WTC11 (cell line): Measurements from ENCODE around the gene ZNF264. TPM values are rescaled to one million over a fixed set of nuclear protein-coding genes. Genes with fewer than 3 reads are reported as not detected.

Source experiments
- ATAC-seq: fragments of 200-7000 bp; cut with Tn5 transposase; 2 replicates; pipeline ENCODE4 v1.10.0; 2021; ENCODE audit warnings: mild to moderate bottlenecking, moderate library complexity
- CTCF ChIA-PET: fragments of 300-600 bp; sonication (Branson Sonifier 250); formaldehyde crosslinking; loops from one replicate; lab custom pipeline; 2021; ENCODE audit warnings: antibody characterized with exemption; lab: Charles Lee
- POLR2A ChIA-PET: fragments of 350-600 bp; sonication (Branson Sonifier 250); formaldehyde crosslinking; loops from one replicate; lab custom pipeline; 2021; ENCODE audit warnings: antibody characterized with exemption; lab: Charles Lee
- DNase-seq: peaks from one replicate; pipeline ENCODE4 v3.0.0; 2021; ENCODE audit warnings: low spot score
- H3K27ac Mint-ChIP-seq: 2 replicates; pipeline ENCODE4 v1.8.0; 2021; ENCODE audit warnings: mixed read lengths
- H3K27me3 Mint-ChIP-seq: 2 replicates; pipeline ENCODE4 v1.8.0; 2021; ENCODE audit warnings: low read depth, mild to moderate bottlenecking, moderate library complexity, mixed read lengths
- H3K36me3 Mint-ChIP-seq: 2 replicates; pipeline ENCODE4 v1.8.0; 2021; ENCODE audit warnings: mixed read lengths
- H3K4me1 Mint-ChIP-seq: 2 replicates; pipeline ENCODE4 v1.8.0; 2022; ENCODE audit warnings: mixed read lengths
- H3K4me3 Mint-ChIP-seq: 2 replicates; pipeline ENCODE4 v1.8.0; 2021; ENCODE audit warnings: mild to moderate bottlenecking, moderate library complexity, mixed read lengths
- H3K9me3 Mint-ChIP-seq: 2 replicates; pipeline ENCODE4 v1.8.0; 2021; ENCODE audit warnings: mixed read lengths
- CBFB ChIP-seq: sonication (generic); formaldehyde crosslinking; IDR thresholded peaks from 2 replicates; pipeline ENCODE4 v1.8.1; 2022; ENCODE audit warnings: mild to moderate bottlenecking, low read depth, missing genetic modification reagents
- CDX4 ChIP-seq: fragments of 250-450 bp; sonication (Bioruptor Pico); IDR thresholded peaks from 2 replicates; pipeline ENCODE4 v1.9.0; 2021; ENCODE audit warnings: moderate library complexity, mild to moderate bottlenecking, inconsistent platforms, borderline replicate concordance
- CREM ChIP-seq: sonication (generic); formaldehyde crosslinking; IDR thresholded peaks from 2 replicates; pipeline ENCODE4 v1.8.1; 2022; ENCODE audit warnings: mild to moderate bottlenecking, missing genetic modification reagents, moderate library complexity
- FOXK1 ChIP-seq: sonication (generic); formaldehyde crosslinking; IDR thresholded peaks from 2 replicates; pipeline ENCODE4 v1.8.0; 2022; ENCODE audit warnings: mild to moderate bottlenecking, moderate library complexity, missing genetic modification reagents
- GABPB1 ChIP-seq: sonication (generic); formaldehyde crosslinking; IDR thresholded peaks from 2 replicates; pipeline ENCODE4 v1.8.1; 2023; ENCODE audit warnings: mild to moderate bottlenecking, missing genetic modification reagents
- MLX ChIP-seq: sonication (generic); formaldehyde crosslinking; IDR thresholded peaks from 2 replicates; pipeline ENCODE4 v1.8.1; 2023; ENCODE audit warnings: mild to moderate bottlenecking, missing genetic modification reagents, moderate library complexity
- MYBL2 ChIP-seq: sonication (generic); formaldehyde crosslinking; IDR thresholded peaks from 2 replicates; pipeline ENCODE4 v1.8.1; 2023; ENCODE audit warnings: mild to moderate bottlenecking, moderate library complexity, missing genetic modification reagents
- NFE2L1 ChIP-seq: sonication (generic); formaldehyde crosslinking; IDR thresholded peaks from 2 replicates; pipeline ENCODE4 v1.8.1; 2023; ENCODE audit warnings: missing genetic modification reagents
- NFYB ChIP-seq: sonication (generic); formaldehyde crosslinking; conservative IDR thresholded peaks from 2 replicates; pipeline ENCODE4 v1.8.0; 2022; ENCODE audit warnings: low read depth, missing genetic modification reagents
- SMAD3 ChIP-seq: sonication (generic); formaldehyde crosslinking; IDR thresholded peaks from 2 replicates; pipeline ENCODE4 v1.8.0; 2022; ENCODE audit warnings: missing genetic modification reagents, mild to moderate bottlenecking, borderline replicate concordance
- SOX15 ChIP-seq: fragments of 250-450 bp; sonication (Bioruptor Pico); IDR thresholded peaks from 2 replicates; pipeline ENCODE4 v1.9.0; 2021; ENCODE audit warnings: mild to moderate bottlenecking
- TEAD4 ChIP-seq: sonication (generic); formaldehyde crosslinking; IDR thresholded peaks from 2 replicates; pipeline ENCODE4 v1.8.0; 2022; ENCODE audit warnings: mild to moderate bottlenecking, missing genetic modification reagents
- ZBTB43 ChIP-seq: sonication (generic); formaldehyde crosslinking; IDR thresholded peaks from 2 replicates; pipeline ENCODE4 v1.8.1; 2023; ENCODE audit warnings: mild to moderate bottlenecking, missing genetic modification reagents
- ZNF532 ChIP-seq: fragments of 250-450 bp; sonication (Bioruptor Pico); IDR thresholded peaks from 2 replicates; pipeline ENCODE4 v1.9.0; 2021; ENCODE audit warnings: mild to moderate bottlenecking, borderline replicate concordance
- total RNA-seq: library from RNA; stranded (reverse); gene quantifications from 3 replicates; pipeline ENCODE4 v1.2.3, GENCODE V29; 2021
- TF ChIP-seq, protein P1 (sequence below): sonication (generic); formaldehyde crosslinking; IDR thresholded peaks from 2 replicates; pipeline ENCODE4 v1.8.0; 2023; ENCODE audit warnings: missing genetic modification reagents
- TF ChIP-seq, protein P2 (sequence below): fragments of 250-450 bp; sonication (Bioruptor Pico); IDR thresholded peaks from 2 replicates; pipeline ENCODE4 v1.9.0; 2021; ENCODE audit warnings: mild to moderate bottlenecking
- TF ChIP-seq, protein P3 (sequence below): sonication (generic); formaldehyde crosslinking; IDR thresholded peaks from 2 replicates; pipeline ENCODE4 v1.8.0; 2022; ENCODE audit warnings: mild to moderate bottlenecking, missing genetic modification reagents
- TF ChIP-seq, protein P4 (sequence below): sonication (generic); formaldehyde crosslinking; IDR thresholded peaks from 2 replicates; pipeline ENCODE4 v1.8.1; 2022; ENCODE audit warnings: mild to moderate bottlenecking, moderate library complexity, missing genetic modification reagents
- TF ChIP-seq, protein P5 (sequence below): sonication (generic); formaldehyde crosslinking; conservative IDR thresholded peaks from 2 replicates; pipeline ENCODE4 v1.8.1; 2022; ENCODE audit warnings: mild to moderate bottlenecking, missing genetic modification reagents
- TF ChIP-seq, protein P6 (sequence below): sonication (generic); formaldehyde crosslinking; conservative IDR thresholded peaks from 2 replicates; pipeline ENCODE4 v1.8.1; 2023; ENCODE audit warnings: mild to moderate bottlenecking, low read depth, missing genetic modification reagents, moderate library complexity
- TF ChIP-seq, protein P7 (sequence below): sonication (generic); formaldehyde crosslinking; IDR thresholded peaks from 2 replicates; pipeline ENCODE4 v1.8.1; 2023; ENCODE audit warnings: mild to moderate bottlenecking, missing genetic modification reagents

ZNF264 gene
- total RNA-seq, 1 experiment from 2014 or later = 27.0 TPM

DNA sequence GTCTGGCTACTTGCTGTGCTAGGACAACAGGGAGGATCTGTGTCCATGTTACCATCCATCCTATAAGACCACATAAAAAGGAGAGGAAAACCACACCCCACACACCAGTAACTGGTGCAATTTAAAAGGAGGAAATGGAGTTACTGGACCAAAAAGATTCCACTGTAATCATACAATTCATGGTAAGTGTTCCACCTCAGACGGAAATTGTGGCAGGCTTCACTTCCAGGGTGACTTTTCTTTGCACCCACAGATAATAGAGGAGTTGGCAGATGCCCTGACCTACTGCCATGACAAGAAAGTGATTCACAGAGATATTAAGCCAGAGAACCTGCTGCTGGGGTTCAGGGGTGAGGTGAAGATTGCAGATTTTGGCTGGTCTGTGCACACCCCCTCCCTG lies 41.9 kb downstream of the ZNF264 start (continued):
- TF ChIP-seq, protein P1, sequence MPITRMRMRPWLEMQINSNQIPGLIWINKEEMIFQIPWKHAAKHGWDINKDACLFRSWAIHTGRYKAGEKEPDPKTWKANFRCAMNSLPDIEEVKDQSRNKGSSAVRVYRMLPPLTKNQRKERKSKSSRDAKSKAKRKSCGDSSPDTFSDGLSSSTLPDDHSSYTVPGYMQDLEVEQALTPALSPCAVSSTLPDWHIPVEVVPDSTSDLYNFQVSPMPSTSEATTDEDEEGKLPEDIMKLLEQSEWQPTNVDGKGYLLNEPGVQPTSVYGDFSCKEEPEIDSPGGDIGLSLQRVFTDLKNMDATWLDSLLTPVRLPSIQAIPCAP = no peak
- TF ChIP-seq CREM (CRISPR knock-in tag) (no peak), NFYB (CRISPR knock-in tag) (no peak), SOX15 (CRISPR knock-in tag) (no peak), ZNF532 (CRISPR knock-in tag) (no peak), NFE2L1 (no peak), MLX (CRISPR knock-in tag) (no peak), CDX4 (no peak), MYBL2 (CRISPR knock-in tag) (no peak), GABPB1 (no peak), SMAD3 (no peak), ZBTB43 (CRISPR knock-in tag) (no peak)
- TF ChIP-seq, protein P2, sequence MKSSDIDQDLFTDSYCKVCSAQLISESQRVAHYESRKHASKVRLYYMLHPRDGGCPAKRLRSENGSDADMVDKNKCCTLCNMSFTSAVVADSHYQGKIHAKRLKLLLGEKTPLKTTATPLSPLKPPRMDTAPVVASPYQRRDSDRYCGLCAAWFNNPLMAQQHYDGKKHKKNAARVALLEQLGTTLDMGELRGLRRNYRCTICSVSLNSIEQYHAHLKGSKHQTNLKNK (CRISPR knock-in tag) = no peak
- TF ChIP-seq, protein P3, sequence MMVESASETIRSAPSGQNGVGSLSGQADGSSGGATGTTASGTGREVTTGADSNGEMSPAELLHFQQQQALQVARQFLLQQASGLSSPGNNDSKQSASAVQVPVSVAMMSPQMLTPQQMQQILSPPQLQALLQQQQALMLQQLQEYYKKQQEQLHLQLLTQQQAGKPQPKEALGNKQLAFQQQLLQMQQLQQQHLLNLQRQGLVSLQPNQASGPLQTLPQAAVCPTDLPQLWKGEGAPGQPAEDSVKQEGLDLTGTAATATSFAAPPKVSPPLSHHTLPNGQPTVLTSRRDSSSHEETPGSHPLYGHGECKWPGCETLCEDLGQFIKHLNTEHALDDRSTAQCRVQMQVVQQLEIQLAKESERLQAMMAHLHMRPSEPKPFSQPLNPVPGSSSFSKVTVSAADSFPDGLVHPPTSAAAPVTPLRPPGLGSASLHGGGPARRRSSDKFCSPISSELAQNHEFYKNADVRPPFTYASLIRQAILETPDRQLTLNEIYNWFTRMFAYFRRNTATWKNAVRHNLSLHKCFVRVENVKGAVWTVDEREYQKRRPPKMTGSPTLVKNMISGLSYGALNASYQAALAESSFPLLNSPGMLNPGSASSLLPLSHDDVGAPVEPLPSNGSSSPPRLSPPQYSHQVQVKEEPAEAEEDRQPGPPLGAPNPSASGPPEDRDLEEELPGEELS = no peak

- Mint-ChIP-seq H3K27ac (peak overlapping the region; percentile 92), H3K9me3 (no peaks in the 10 kb centered on the region), H3K27me3 (no peaks in the 10 kb centered on the region), H3K36me3 (peaks cover 10% of the 10 kb centered on the region), H3K4me1 (peaks cover 11% of the 10 kb centered on the region), H3K4me3 (peak overlapping the region; percentile 97)
- no peak for DNase-seq
- POLR2A ChIA-PET = no interaction called here
- CTCF ChIA-PET = interaction anchor here (1.0 kb wide), 1 partner anchor 166 kb away, joined by 3 read pairs; no protein-coding TSS in a partner anchor
- peak; percentile 43 for ATAC-seq
- TF ChIP-seq TEAD4 (CRISPR knock-in tag) (no peak), CBFB (no peak), NFYB (CRISPR knock-in tag) (no peak), FOXK1 (CRISPR knock-in tag) (no peak)
- TF ChIP-seq, protein P4, sequence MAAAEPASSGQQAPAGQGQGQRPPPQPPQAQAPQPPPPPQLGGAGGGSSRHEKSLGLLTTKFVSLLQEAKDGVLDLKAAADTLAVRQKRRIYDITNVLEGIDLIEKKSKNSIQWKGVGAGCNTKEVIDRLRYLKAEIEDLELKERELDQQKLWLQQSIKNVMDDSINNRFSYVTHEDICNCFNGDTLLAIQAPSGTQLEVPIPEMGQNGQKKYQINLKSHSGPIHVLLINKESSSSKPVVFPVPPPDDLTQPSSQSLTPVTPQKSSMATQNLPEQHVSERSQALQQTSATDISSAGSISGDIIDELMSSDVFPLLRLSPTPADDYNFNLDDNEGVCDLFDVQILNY (CRISPR knock-in tag) = no peak
- TF ChIP-seq, protein P5, sequence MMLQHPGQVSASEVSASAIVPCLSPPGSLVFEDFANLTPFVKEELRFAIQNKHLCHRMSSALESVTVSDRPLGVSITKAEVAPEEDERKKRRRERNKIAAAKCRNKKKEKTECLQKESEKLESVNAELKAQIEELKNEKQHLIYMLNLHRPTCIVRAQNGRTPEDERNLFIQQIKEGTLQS = no peak
- TF ChIP-seq, protein P6, sequence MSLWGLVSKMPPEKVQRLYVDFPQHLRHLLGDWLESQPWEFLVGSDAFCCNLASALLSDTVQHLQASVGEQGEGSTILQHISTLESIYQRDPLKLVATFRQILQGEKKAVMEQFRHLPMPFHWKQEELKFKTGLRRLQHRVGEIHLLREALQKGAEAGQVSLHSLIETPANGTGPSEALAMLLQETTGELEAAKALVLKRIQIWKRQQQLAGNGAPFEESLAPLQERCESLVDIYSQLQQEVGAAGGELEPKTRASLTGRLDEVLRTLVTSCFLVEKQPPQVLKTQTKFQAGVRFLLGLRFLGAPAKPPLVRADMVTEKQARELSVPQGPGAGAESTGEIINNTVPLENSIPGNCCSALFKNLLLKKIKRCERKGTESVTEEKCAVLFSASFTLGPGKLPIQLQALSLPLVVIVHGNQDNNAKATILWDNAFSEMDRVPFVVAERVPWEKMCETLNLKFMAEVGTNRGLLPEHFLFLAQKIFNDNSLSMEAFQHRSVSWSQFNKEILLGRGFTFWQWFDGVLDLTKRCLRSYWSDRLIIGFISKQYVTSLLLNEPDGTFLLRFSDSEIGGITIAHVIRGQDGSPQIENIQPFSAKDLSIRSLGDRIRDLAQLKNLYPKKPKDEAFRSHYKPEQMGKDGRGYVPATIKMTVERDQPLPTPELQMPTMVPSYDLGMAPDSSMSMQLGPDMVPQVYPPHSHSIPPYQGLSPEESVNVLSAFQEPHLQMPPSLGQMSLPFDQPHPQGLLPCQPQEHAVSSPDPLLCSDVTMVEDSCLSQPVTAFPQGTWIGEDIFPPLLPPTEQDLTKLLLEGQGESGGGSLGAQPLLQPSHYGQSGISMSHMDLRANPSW (CRISPR knock-in tag) = no peak
- TF ChIP-seq, protein P7, sequence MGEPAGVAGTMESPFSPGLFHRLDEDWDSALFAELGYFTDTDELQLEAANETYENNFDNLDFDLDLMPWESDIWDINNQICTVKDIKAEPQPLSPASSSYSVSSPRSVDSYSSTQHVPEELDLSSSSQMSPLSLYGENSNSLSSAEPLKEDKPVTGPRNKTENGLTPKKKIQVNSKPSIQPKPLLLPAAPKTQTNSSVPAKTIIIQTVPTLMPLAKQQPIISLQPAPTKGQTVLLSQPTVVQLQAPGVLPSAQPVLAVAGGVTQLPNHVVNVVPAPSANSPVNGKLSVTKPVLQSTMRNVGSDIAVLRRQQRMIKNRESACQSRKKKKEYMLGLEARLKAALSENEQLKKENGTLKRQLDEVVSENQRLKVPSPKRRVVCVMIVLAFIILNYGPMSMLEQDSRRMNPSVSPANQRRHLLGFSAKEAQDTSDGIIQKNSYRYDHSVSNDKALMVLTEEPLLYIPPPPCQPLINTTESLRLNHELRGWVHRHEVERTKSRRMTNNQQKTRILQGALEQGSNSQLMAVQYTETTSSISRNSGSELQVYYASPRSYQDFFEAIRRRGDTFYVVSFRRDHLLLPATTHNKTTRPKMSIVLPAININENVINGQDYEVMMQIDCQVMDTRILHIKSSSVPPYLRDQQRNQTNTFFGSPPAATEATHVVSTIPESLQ = no peak
These were observed 48.6 kb downstream of the ZNF264 start for GRCh38 chr19:57239982-57240310.
